HL-60 (cell line): ENCODE results near the gene RUBCNL.

Source experiments
- POLR2AphosphoS5 ChIP-seq: IDR thresholded peaks from 2 replicates; pipeline ENCODE4 v1.6.1; 2012; ENCODE audit warnings: low read depth
- SPI1 ChIP-seq: IDR thresholded peaks from 2 replicates; pipeline ENCODE4 v1.6.1; 2012; ENCODE audit warnings: low read depth, mild to moderate bottlenecking, borderline replicate concordance
- TF ChIP-seq, protein P1 (sequence below): IDR thresholded peaks from one replicate; pipeline ENCODE4 v1.5.1; 2011; ENCODE audit warnings: low read length, control low read depth, inconsistent platforms; ENCODE audit not compliant: insufficient read depth

DNA sequence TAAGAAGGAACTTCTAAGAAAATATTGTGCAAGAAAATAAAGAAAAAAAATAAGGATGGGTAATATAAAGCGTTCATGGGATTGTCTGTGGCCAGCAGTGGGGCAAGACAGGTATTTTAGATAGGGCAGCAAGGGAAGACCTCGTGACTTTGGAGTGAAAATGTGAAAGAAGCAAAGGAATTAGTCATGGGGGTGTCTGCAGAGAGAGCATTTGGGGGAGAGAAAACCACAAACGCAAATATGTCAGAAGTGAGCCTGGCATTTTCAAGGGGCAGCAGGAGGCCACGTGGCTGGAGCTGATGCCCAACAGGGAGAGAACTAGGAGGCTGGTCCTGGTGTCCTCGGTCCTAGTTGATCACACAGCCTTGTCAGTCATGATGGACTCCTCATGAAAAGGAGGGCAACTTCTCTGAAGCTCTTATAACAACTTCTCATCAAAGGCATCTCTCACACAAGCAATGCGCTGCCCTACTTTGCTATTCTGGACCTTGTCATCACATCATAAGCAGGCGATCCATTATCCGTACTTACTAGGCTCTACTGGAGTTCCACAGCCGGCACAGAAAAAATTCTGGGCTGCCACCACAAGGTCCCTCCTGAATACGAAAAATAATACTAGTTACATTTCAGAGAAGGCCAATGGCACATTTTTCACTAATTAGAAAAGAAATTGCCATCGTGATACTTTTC is 31.0 kb downstream of the RUBCNL start:
- TF ChIP-seq, protein P1, sequence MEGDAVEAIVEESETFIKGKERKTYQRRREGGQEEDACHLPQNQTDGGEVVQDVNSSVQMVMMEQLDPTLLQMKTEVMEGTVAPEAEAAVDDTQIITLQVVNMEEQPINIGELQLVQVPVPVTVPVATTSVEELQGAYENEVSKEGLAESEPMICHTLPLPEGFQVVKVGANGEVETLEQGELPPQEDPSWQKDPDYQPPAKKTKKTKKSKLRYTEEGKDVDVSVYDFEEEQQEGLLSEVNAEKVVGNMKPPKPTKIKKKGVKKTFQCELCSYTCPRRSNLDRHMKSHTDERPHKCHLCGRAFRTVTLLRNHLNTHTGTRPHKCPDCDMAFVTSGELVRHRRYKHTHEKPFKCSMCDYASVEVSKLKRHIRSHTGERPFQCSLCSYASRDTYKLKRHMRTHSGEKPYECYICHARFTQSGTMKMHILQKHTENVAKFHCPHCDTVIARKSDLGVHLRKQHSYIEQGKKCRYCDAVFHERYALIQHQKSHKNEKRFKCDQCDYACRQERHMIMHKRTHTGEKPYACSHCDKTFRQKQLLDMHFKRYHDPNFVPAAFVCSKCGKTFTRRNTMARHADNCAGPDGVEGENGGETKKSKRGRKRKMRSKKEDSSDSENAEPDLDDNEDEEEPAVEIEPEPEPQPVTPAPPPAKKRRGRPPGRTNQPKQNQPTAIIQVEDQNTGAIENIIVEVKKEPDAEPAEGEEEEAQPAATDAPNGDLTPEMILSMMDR: no peak
- TF ChIP-seq SPI1 (no peak), POLR2AphosphoS5 (no peak)
